Activated CD4-positive, alpha-beta T cell treated with anti-CD3 and anti-CD28 coated beads, Interleukin-2, Interleukin-4, amounts not matched to agents 100 ng/mL and 50 ng/mL, durations not matched to agents 16 hours and 8 hours (primary cell): ENCODE results near the gene ANXA9.

Source experiments
- DNase-seq: peaks from one replicate; pipeline ENCODE4 v3.0.0-alpha.2; 2020; ENCODE audit warnings: low spot score

ANXA9 gene

GRCh38 chr1:150974580-150975478, 7.3 kb upstream of the ANXA9 start, which contains the start of gene CERS2:
Gene CERS2, minus strand, starts transcription at chr1:150974835. Its CDS starts 5,745 bp downstream, at chr1:150969090.
- DNase-seq: peak; percentile 65

- DNase-seq: no peak
These were observed 5.7 kb upstream of the ANXA9 start for GRCh38 chr1:150976401-150976821.

GRCh38 chr1:150976879-150977694, 5.0 kb upstream of the ANXA9 start:
- DNase-seq: peak; percentile 93

GRCh38 chr1:150979092-150980056, 2.7 kb upstream of the ANXA9 start:
- DNase-seq: peak; percentile 90

GRCh38 chr1:150981177-150981804, 801 bp upstream of the ANXA9 start:
- no peak for DNase-seq

- no peak for DNase-seq
These were observed 3.2 kb downstream of the ANXA9 start for GRCh38 chr1:150985179-150985825.

- DNase-seq: no peak
These were observed 5.8 kb downstream of the ANXA9 start for GRCh38 chr1:150987924-150988323.

- no peak for DNase-seq
These were observed 10.5 kb downstream of the ANXA9 start for GRCh38 chr1:150992626-150993025.

GRCh38 chr1:150994248-150994647, 12.2 kb downstream of the ANXA9 start:
- DNase-seq: no peak

GRCh38 chr1:150995460-150995859, 13.4 kb downstream of the ANXA9 start:
- DNase-seq: no peak

GRCh38 chr1:150995896-150996295, 13.8 kb downstream of the ANXA9 start:
- no peak for DNase-seq

- DNase-seq: no peak
These were observed 15.2 kb downstream of the ANXA9 start for GRCh38 chr1:150997126-150997872.

- no peak for DNase-seq
These were observed 15.9 kb downstream of the ANXA9 start for GRCh38 chr1:150997949-150998348.

GRCh38 chr1:150999051-150999674, 17.1 kb downstream of the ANXA9 start:
- DNase-seq: no peak

- no peak for DNase-seq
These were observed 17.8 kb downstream of the ANXA9 start for GRCh38 chr1:150999926-151000325.

GRCh38 chr1:151000408-151000807, 18.3 kb downstream of the ANXA9 start:
- no peak for DNase-seq

- DNase-seq: no peak
These were observed 19.5 kb downstream of the ANXA9 start for GRCh38 chr1:151001602-151002001.

GRCh38 chr1:151002051-151002450, 20.0 kb downstream of the ANXA9 start:
- no peak for DNase-seq

- no peak for DNase-seq
These were observed 20.5 kb downstream of the ANXA9 start for GRCh38 chr1:151002611-151003010.
